AG10803 (cell line): ENCODE data around the gene RGS14.
"Not testable (repeated sequence)": the region's sequence is repeated elsewhere in the genome, so short reads cannot be mapped to it uniquely, and the experiment has no call there.

Source experiments
- DNase-seq: peaks from one replicate; pipeline ENCODE4 v3.0.0; 2010; ENCODE audit warnings: low read depth
- H3K4me3 ChIP-seq: 2 replicates; pipeline ENCODE4 v1.5.1; 2011; ENCODE audit warnings: mild to moderate bottlenecking, low read length, control low read depth
- TF ChIP-seq, protein P1 (sequence below): conservative IDR thresholded peaks from 2 replicates; pipeline ENCODE4 v1.5.1; 2011; ENCODE audit warnings: mild to moderate bottlenecking, low read length, control low read depth, inconsistent platforms

The RGS14 gene

DNA sequence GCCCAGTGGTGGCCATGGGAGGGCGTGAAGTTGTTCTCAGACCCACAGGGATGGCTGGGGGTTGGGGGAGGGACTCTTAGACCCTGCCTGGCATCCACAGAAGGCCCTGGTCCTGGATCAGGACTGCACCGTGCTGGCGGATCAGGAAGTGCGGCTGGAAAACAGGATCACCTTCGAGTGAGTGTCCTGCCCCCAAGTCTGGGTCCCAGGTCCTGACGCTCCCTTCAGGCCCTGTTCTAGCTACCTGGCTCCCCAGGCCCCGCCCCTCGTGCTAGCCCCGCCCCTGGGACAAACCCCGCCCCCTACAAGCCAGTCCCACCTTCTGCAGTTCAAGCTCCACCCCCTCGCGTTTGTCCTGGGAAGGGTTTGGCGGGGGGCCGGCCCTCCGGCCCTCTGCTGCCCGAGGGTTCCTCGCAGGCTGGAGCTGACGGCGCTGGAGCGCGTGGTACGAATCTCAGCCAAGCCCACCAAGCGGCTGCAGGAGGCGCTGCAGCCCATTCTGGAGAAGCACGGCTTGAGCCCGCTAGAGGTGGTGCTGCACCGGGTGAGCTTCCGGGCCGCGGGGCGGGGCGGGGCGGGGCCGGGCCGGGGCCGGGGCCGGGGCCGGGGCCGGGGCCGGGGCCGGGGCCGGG, 12.9 kb downstream of the RGS14 start:
- H3K4me3 ChIP-seq: peak overlapping the region; percentile 61
- TF ChIP-seq, protein P1, sequence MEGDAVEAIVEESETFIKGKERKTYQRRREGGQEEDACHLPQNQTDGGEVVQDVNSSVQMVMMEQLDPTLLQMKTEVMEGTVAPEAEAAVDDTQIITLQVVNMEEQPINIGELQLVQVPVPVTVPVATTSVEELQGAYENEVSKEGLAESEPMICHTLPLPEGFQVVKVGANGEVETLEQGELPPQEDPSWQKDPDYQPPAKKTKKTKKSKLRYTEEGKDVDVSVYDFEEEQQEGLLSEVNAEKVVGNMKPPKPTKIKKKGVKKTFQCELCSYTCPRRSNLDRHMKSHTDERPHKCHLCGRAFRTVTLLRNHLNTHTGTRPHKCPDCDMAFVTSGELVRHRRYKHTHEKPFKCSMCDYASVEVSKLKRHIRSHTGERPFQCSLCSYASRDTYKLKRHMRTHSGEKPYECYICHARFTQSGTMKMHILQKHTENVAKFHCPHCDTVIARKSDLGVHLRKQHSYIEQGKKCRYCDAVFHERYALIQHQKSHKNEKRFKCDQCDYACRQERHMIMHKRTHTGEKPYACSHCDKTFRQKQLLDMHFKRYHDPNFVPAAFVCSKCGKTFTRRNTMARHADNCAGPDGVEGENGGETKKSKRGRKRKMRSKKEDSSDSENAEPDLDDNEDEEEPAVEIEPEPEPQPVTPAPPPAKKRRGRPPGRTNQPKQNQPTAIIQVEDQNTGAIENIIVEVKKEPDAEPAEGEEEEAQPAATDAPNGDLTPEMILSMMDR: peak; percentile 54
- DNase-seq: peak; percentile 77

DNA sequence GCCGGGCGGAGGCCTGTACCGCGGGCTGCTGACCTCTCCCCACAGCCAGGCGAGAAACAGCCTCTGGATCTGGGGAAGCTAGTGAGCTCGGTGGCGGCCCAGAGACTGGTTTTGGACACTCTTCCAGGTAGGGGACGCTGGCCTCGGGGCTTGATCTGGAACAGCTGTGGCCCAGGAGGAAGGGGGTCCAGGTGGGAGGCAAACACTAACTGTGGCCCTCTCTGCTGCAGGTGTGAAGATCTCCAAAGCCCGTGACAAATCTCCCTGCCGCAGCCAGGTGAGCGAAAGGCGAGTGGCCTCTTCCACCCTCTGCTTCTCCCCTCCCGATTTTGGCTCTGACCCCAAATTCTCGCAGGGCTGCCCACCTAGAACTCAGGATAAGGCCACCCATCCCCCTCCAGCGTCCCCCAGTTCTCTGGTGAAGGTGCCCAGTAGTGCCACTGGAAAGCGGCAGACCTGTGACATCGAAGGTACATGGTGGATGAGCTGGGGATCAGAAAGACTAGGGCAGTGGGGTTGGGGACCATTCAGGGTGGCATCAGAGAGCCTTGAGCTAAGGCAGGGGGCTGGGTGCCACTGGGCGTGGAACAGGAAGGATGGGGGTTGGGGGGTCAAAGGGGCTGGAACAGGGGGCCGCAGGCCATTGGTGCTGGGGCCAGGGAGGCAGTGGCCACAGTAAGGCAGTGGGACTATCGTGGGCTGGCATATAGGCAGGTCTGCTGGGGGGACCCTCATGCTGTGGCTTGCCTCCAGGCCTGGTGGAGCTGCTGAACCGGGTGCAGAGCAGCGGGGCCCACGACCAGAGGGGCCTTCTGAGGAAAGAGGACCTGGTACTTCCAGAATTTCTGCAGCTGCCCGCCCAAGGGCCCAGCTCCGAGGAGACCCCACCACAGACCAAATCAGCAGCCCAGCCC, 13.7 kb downstream of the RGS14 start:
- TF ChIP-seq, protein P1: no peak
- no peak for DNase-seq
- peak overlapping the region; percentile 61 for H3K4me3 ChIP-seq

DNA sequence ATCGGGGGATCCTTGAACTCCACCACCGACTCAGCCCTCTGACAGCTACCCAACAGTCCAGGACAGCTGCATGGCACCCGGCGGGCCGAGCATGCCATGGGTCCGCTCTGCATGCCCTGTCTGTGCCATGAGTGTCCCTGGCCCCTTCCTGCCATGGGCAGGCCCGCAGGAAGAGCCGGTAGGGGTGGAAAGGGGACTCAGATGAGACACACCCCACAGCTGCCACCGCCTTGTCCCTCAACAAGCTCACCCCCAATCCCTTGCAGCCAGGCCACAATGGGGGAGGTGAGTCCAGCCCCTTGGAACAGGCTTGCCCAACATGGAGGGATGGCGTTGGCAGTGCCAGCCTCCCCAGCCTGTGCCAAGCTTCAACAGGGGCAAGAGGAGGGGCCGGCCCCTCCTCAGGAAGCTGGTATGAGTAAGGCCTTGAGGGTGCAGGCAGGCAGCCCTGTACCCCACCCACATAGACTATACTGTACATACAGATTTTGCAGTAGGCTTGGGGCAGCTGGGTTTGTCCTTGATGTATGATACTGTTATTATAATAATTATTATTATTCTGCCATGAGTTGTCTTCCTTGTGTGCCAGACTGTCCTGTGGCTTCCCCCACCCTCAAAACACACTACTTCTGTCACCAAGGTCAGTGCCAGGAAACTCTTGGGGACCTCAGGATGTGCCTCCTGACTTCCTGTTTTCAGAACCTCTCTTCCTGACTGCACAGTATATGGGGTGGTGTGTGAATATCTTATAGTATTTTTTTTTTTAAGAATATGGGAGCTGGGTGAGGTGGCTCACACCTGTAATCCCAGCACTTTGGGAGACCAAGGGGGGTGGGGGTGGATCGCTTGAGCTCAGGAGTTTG, 14.5 kb downstream of the RGS14 start:
- TF ChIP-seq, protein P1: no peak
- no peak overlapping the region for H3K4me3 ChIP-seq
- DNase-seq: no peak

DNA sequence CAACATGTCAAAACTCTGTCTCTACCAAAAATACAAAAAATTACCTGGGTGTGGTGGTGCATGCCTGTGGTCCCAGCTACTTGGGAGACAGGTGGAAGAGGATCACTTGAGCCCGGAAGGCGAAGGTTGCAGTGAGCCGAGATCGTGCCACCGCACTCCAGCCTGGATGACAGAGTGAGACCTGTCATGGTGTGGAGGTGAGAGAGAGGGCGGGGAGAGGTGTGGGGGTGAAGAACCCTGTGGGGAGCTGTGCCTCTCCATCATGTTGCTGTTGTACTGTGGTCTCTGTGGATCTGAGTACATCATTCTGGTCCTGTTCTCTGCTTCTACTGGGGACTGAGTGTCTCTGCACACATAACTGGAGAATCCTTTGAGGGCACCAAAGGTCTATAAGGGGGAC, 15.2 kb downstream of the RGS14 start:
- TF ChIP-seq, protein P1: no peak
- no peak overlapping the region for H3K4me3 ChIP-seq
- no peak for DNase-seq

DNA sequence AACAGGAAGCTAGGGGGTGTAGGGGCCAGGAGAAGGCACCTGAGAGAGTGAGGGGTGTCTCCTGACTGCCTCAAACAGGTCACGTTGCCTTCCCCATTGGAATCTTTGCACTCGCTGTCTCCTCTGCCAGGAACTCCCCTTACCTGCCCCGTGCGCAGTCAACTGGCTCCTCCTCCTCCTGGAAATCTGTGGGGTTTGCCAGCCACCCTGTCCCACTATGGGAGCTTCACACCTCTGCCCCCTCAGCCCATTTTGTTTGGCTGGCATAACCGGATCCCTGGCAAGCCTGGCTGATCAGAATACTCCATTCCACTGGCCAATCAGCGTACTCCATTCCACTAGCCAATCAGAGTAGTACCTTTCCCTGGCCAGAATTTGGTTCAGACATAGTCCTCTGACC, 16.1 kb downstream of the RGS14 start:
- TF ChIP-seq, protein P1: no peak
- no peak for DNase-seq
- no peak overlapping the region for H3K4me3 ChIP-seq

DNA sequence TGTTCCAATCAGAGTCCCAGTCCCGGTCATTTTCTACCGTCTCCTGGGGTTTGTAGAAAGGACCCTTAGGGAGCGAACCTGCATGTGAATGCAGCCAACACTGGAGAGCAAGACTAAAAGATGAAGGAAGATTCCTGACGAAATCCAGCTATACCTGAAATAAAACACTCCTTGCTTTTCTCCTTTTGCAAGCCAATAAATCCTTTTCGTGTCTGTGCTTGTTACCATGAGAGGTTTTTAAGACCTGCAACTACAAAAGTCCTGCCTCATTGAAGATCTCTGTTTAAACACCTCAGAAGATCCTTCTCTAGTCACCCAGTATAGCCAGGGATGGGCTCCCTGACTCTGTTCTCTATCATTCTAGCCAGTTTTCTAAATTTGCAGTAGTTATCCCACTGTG, 16.5 kb downstream of the RGS14 start:
- no peak for DNase-seq
- no peak overlapping the region for H3K4me3 ChIP-seq
- TF ChIP-seq, protein P1: no peak

DNA sequence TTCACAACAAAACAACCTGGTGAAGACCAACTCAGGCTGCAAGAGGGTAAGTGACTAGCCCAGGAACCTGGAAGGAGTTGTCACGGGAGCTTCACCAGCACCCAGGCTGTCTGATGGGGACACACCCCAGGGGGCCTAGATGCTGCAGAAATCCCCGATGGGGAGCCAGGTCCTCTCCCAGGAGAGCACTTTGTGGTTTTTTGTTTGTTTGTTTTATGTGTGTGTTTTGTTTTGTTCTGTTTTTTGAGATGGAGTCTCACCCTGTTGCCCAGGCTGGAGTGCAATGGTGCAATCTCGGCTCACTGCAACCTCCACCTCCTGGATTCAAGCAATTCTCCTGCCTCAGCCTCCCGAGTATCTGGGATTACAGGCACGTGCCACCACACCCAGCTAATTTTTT, 17.8 kb downstream of the RGS14 start:
- not testable (repeated sequence) for H3K4me3 ChIP-seq, DNase-seq
